Astrocyte of the spinal cord (primary cell): ENCODE measurements around the gene CALN1.

Experiments
- DNase-seq: peaks from one replicate; pipeline ENCODE4 v3.0.0; 2011; ENCODE audit warnings: low read depth, low spot score
- H3K4me3 ChIP-seq: 2 replicates; pipeline ENCODE4 v1.5.1; 2011; ENCODE audit warnings: low read depth, mild to moderate bottlenecking, low read length, moderate library complexity
- in situ Hi-C: cut with HindIII; loops from 2 replicates; pipeline ENCODE4 v1.10.0; 2017; ENCODE audit warnings: low sequenced_read_pairs
- TF ChIP-seq, protein P1 (sequence below): IDR thresholded peaks from 2 replicates; pipeline ENCODE4 v1.5.1; 2012; ENCODE audit warnings: low read depth, mild to moderate bottlenecking, low read length, inconsistent platforms

Gene CALN1

DNA sequence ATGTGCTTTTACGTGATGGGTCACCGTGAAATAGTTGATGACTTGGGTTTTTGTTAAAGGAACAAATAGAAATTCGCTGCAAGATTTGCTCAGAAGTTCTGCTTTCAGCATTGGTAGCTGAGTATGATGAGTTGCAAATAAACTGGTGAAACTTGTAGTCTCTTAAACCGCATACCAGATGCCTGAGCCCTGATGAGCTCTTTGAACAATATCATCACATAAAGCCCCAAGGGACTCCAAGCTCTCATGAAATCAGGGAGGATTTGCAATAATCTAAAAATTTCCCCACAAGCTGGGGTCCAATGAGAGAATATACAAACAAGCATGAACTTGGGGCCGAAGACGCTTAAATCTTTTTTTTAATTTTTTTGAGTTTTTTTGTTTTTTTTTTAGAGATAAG, 312.4 kb downstream of the CALN1 start:
- TF ChIP-seq, protein P1, sequence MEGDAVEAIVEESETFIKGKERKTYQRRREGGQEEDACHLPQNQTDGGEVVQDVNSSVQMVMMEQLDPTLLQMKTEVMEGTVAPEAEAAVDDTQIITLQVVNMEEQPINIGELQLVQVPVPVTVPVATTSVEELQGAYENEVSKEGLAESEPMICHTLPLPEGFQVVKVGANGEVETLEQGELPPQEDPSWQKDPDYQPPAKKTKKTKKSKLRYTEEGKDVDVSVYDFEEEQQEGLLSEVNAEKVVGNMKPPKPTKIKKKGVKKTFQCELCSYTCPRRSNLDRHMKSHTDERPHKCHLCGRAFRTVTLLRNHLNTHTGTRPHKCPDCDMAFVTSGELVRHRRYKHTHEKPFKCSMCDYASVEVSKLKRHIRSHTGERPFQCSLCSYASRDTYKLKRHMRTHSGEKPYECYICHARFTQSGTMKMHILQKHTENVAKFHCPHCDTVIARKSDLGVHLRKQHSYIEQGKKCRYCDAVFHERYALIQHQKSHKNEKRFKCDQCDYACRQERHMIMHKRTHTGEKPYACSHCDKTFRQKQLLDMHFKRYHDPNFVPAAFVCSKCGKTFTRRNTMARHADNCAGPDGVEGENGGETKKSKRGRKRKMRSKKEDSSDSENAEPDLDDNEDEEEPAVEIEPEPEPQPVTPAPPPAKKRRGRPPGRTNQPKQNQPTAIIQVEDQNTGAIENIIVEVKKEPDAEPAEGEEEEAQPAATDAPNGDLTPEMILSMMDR = no peak
- H3K4me3 ChIP-seq = no peak overlapping the region
- DNase-seq = no peak
- in situ Hi-C loops = no loop called here

DNA sequence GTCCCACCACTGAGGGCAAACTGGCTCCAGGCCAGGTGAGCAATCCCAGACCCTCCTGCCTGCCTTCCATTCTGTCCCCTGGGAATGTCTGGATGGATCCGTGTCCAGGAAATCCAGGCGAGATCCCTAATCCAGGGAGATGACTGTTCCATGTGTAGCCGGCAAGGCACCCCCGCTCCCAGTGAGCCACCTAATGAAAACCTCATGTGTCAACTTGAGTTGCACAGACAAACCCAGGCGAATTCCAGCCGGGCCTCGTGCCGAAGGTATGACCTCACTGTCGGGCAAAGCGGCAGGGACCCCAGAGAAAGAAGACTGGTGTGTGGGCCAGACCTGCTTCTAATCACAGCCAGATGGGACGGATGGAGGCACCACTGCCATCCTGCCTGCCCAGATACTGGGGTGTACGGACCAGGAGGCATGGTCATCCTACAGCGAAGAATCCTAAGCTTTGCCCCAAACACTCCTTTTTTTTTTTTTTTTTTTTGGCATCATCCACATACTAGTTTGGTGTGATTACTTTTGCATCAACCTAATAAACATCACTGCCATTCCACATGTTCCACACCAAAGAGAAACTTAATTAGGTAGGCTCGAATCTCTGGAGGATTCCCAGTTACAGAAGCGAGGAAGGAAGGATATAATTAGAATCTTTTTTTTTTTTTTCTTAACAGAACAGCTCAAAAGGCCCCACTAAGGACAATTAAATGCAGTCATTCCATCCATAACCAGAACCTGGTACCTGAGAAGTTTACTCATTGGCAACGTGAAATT, 313.1 kb downstream of the CALN1 start:
- TF ChIP-seq, protein P1 = no peak
- DNase-seq = no peak
- no peak overlapping the region for H3K4me3 ChIP-seq
- in situ Hi-C loops = no loop called here

GRCh38 chr7:72097226-72097625, 314.9 kb downstream of the CALN1 start:
- in situ Hi-C loops = no loop called here
- TF ChIP-seq, protein P1 = no peak
- no peak overlapping the region for H3K4me3 ChIP-seq
- DNase-seq = no peak

GRCh38 chr7:72092769-72093168, 319.4 kb downstream of the CALN1 start:
- in situ Hi-C loops = no loop called here
- H3K4me3 ChIP-seq = no peak overlapping the region
- DNase-seq = no peak
- TF ChIP-seq, protein P1 = no peak

DNA sequence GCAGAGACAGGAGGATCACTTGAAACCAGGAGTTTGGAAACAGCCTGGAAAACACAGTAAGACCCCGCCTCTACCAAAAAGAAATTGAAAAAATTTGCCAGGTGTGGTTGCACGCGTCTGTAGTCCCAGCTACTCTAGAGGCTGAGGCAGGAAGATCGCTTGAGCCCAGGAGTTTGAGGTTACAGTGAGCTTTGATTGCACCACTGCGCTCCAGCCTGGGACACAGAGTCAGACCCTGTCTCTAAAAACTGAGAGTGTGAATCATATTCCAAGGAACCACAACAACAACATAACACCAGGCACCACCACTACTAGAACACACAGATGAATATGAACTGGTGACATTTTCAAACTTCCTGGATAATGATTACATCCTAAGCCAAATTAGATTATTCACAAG, 324.2 kb downstream of the CALN1 start:
- in situ Hi-C loops = no loop called here

GRCh38 chr7:72080865-72081510, 331.1 kb downstream of the CALN1 start:
- DNase-seq = no peak
- in situ Hi-C loops = no loop called here
- TF ChIP-seq, protein P1 = no peak
- H3K4me3 ChIP-seq = no peak overlapping the region

More for the DNA sequence above, 324.2 kb downstream of the CALN1 start:
- DNase-seq = no peak
- TF ChIP-seq, protein P1 = no peak
- H3K4me3 ChIP-seq = no peak overlapping the region
